Astrocyte (in vitro differentiated cells and primary cell): Measurements from ENCODE around the gene MAN2A1. TPM values are rescaled to one million over a fixed set of nuclear protein-coding genes. Genes with fewer than 3 reads are reported as not detected.

ENCODE experiments used
- DNase-seq: peaks from one replicate; pipeline ENCODE4 v3.0.0-alpha.2; 2010; ENCODE audit warnings: low read depth
- FAIRE-seq: peaks from 2 replicates; lab custom pipeline; 2011; peaks lifted over from hg19 to GRCh38; lab: Jason Lieb, UNC
- H2AFZ ChIP-seq: 2 replicates; pipeline ENCODE4 v1.6.0; 2012; ENCODE audit warnings: low read depth, low read length, inconsistent platforms
- H3K27ac ChIP-seq: 2 replicates; pipeline ENCODE4 v1.5.1; 2011; ENCODE audit warnings: low read depth, low read length, inconsistent platforms
- H3K27me3 ChIP-seq: 2 replicates; pipeline ENCODE4 v1.6.0; 2011; ENCODE audit warnings: low read length, inconsistent platforms; ENCODE audit not compliant: insufficient read depth
- H3K36me3 ChIP-seq: 2 replicates; pipeline ENCODE4 v1.5.1; 2011; ENCODE audit warnings: low read length, inconsistent platforms; ENCODE audit not compliant: insufficient read depth
- H3K4me1 ChIP-seq: 2 replicates; pipeline ENCODE4 v1.5.1; 2011; ENCODE audit warnings: low read length, inconsistent platforms; ENCODE audit not compliant: insufficient read depth
- H3K4me2 ChIP-seq: 2 replicates; pipeline ENCODE4 v1.6.0; 2012; ENCODE audit warnings: low read length, inconsistent platforms
- H3K4me3 ChIP-seq: 2 replicates; pipeline ENCODE4 v1.5.1; 2011; ENCODE audit warnings: low read depth, mild to moderate bottlenecking, low read length, inconsistent platforms; ENCODE audit not compliant: insufficient read depth
- H3K79me2 ChIP-seq: 2 replicates; pipeline ENCODE4 v1.6.0; 2012; ENCODE audit warnings: mild to moderate bottlenecking, low read length, inconsistent platforms; ENCODE audit not compliant: insufficient read depth
- H3K9ac ChIP-seq: 2 replicates; pipeline ENCODE4 v1.6.0; 2012; ENCODE audit warnings: mild to moderate bottlenecking, low read length, inconsistent platforms
- H3K9me3 ChIP-seq: 2 replicates; pipeline ENCODE4 v1.5.1; 2012; ENCODE audit warnings: low read depth, mild to moderate bottlenecking, low read length, inconsistent platforms; ENCODE audit not compliant: insufficient read depth
- H4K20me1 ChIP-seq: 2 replicates; pipeline ENCODE4 v1.6.0; 2012; ENCODE audit warnings: low read length, inconsistent platforms; ENCODE audit not compliant: insufficient read depth
- H3K27ac Mint-ChIP-seq: one replicate; pipeline ENCODE4 v1.8.0; 2021; ENCODE audit warnings: mild to moderate bottlenecking, mixed read lengths; ENCODE audit not compliant: unreplicated experiment
- H3K27me3 Mint-ChIP-seq: one replicate; pipeline ENCODE4 v1.8.0; 2021; ENCODE audit warnings: low read depth, mixed read lengths; ENCODE audit not compliant: unreplicated experiment
- H3K36me3 Mint-ChIP-seq: one replicate; pipeline ENCODE4 v1.8.0; 2021; ENCODE audit warnings: low read depth, mixed read lengths; ENCODE audit not compliant: unreplicated experiment
- H3K4me1 Mint-ChIP-seq: one replicate; pipeline ENCODE4 v1.8.0; 2021; ENCODE audit warnings: low read depth, mixed read lengths; ENCODE audit not compliant: unreplicated experiment
- H3K4me3 Mint-ChIP-seq: one replicate; pipeline ENCODE4 v1.8.0; 2021; ENCODE audit warnings: mild to moderate bottlenecking, moderate library complexity, mixed read lengths; ENCODE audit not compliant: unreplicated experiment
- H3K9me3 Mint-ChIP-seq: one replicate; pipeline ENCODE4 v1.8.0; 2021; ENCODE audit warnings: mild to moderate bottlenecking, mixed read lengths; ENCODE audit not compliant: unreplicated experiment
- CTCF ChIP-seq: IDR thresholded peaks from 2 replicates; pipeline ENCODE4 v1.5.1; 2011; ENCODE audit warnings: low read depth, mild to moderate bottlenecking, inconsistent platforms, low read length, moderate library complexity; ENCODE audit not compliant: insufficient read depth
- EZH2 ChIP-seq: IDR thresholded peaks from 2 replicates; pipeline ENCODE4 v1.6.1; 2012; ENCODE audit warnings: mild to moderate bottlenecking, low read length, inconsistent platforms; ENCODE audit not compliant: insufficient read depth
- total RNA-seq: library from RNA; stranded (reverse); gene quantifications from 2 replicates; pipeline ENCODE4 v1.2.1, GENCODE V29; 2021

Gene MAN2A1
- total RNA-seq, 1 donor from 2014 or later: 109 TPM

GRCh38 chr5:109857405-109858031 lies 167.8 kb downstream of the MAN2A1 start:
- no peak overlapping the region for H3K27ac Mint-ChIP-seq
- Histone ChIP-seq H3K4me3 (no peak overlapping the region), H3K79me2 (no peaks in the 10 kb centered on the region), H3K27me3 (no peaks in the 10 kb centered on the region), H3K4me1 (no peaks in the 10 kb centered on the region), H3K36me3 (peaks cover 17% of the 10 kb centered on the region), H3K4me2 (no peak overlapping the region), H3K9me3 (no peaks in the 10 kb centered on the region), H3K27ac (no peak overlapping the region), H3K9ac (no peak overlapping the region), H2AFZ (no peak overlapping the region), H4K20me1 (no peaks in the 10 kb centered on the region)
- peaks cover 19% of the 10 kb centered on the region for H3K36me3 Mint-ChIP-seq
- TF ChIP-seq CTCF (no peak), EZH2 (no peak)
- peaks cover 1% of the 10 kb centered on the region for H3K9me3 Mint-ChIP-seq
- H3K27me3 Mint-ChIP-seq: no peaks in the 10 kb centered on the region
- H3K4me1 Mint-ChIP-seq: peaks cover 27% of the 10 kb centered on the region
- DNase-seq (no peak), FAIRE-seq (no peak)
- H3K4me3 Mint-ChIP-seq: no peak overlapping the region

GRCh38 chr5:109859537-109859936 lies 169.8 kb downstream of the MAN2A1 start:
- peaks cover 17% of the 10 kb centered on the region for H3K36me3 ChIP-seq
- peaks cover 16% of the 10 kb centered on the region for H3K36me3 Mint-ChIP-seq
- no peaks in the 10 kb centered on the region for H4K20me1 ChIP-seq
- no peak overlapping the region for H3K9ac ChIP-seq
- peaks cover 1% of the 10 kb centered on the region for H3K9me3 Mint-ChIP-seq
- H2AFZ ChIP-seq: no peak overlapping the region
- no peaks in the 10 kb centered on the region for H3K27me3 ChIP-seq
- H3K79me2 ChIP-seq: no peaks in the 10 kb centered on the region
- no peaks in the 10 kb centered on the region for H3K27me3 Mint-ChIP-seq
- FAIRE-seq (no peak), DNase-seq (no peak)
- H3K9me3 ChIP-seq: no peaks in the 10 kb centered on the region
- no peak overlapping the region for H3K27ac ChIP-seq
- H3K4me2 ChIP-seq: no peak overlapping the region
- H3K4me1 ChIP-seq: peaks cover 7% of the 10 kb centered on the region
- H3K4me3 Mint-ChIP-seq: no peak overlapping the region
- no peak overlapping the region for H3K27ac Mint-ChIP-seq
- H3K4me1 Mint-ChIP-seq: peaks cover 32% of the 10 kb centered on the region
- H3K4me3 ChIP-seq: no peak overlapping the region
- TF ChIP-seq CTCF: no peak
- no peak for TF ChIP-seq EZH2

- Histone ChIP-seq H2AFZ (no peak overlapping the region), H3K9ac (no peak overlapping the region), H3K4me3 (no peak overlapping the region), H3K4me1 (peaks cover 31% of the 10 kb centered on the region), H3K4me2 (no peak overlapping the region), H3K27ac (no peak overlapping the region), H3K79me2 (no peaks in the 10 kb centered on the region), H3K36me3 (peaks cover 8% of the 10 kb centered on the region), H3K27me3 (no peaks in the 10 kb centered on the region), H4K20me1 (no peaks in the 10 kb centered on the region), H3K9me3 (no peaks in the 10 kb centered on the region)
- Mint-ChIP-seq H3K27ac (no peak overlapping the region), H3K4me1 (peaks cover 43% of the 10 kb centered on the region), H3K36me3 (peaks cover 12% of the 10 kb centered on the region), H3K9me3 (peaks cover 1% of the 10 kb centered on the region), H3K27me3 (no peaks in the 10 kb centered on the region), H3K4me3 (no peak overlapping the region)
- FAIRE-seq: no peak
- TF ChIP-seq EZH2 (no peak), CTCF (no peak)
- no peak for DNase-seq
Observed at GRCh38 chr5:109862301-109862700, 172.6 kb downstream of the MAN2A1 start.
